ENCODE measurements around the gene BRAF. TPM values are rescaled to one million over a fixed set of nuclear protein-coding genes. Genes with fewer than 3 reads are reported as not detected.
A peak's percentile ranks its signal among the peaks of the same experiment; 100 is the strongest.

Gene BRAF
- total RNA-seq, 4 donors from 2014 or later, result 34.0 to 50.7 (median 36.8) TPM

- no peaks in the 10 kb centered on the region for H3K27me3 ChIP-seq
Measured at GRCh38 chr7:140732416-140732815, 192.3 kb downstream of the BRAF start.

GRCh38 chr7:140726281-140726680 lies 198.4 kb downstream of the BRAF start:
- intact Hi-C loops (cut with DNase I), result no loop called here
- H3K4me3 ChIP-seq, result no peak overlapping the region
- H3K27ac ChIP-seq (replicated peaks in 1 of 4), result no peak overlapping the region
- H3K36me3 ChIP-seq, result peaks cover 0 to 37% (median 11%) of the 10 kb centered on the region in 4 donors
- H3K9me3 ChIP-seq, result no peaks in the 10 kb centered on the region
- TF ChIP-seq EP300 (IDR thresholded peaks at IDR 0.05) (no peak), POLR2AphosphoS5 (IDR thresholded peaks at IDR 0.05) (no peak), POLR2A (IDR thresholded peaks at IDR 0.05; ENCODE audit: low read depth) (no peak), CTCF (IDR thresholded peaks at IDR 0.05) (peak in 1 of 3 experiments; percentile 24)
- H3K4me1 ChIP-seq, result no peaks in the 10 kb centered on the region
- no peak for DNase-seq (ENCODE audit: extremely low spot score)
- H3K27me3 ChIP-seq, result no peaks in the 10 kb centered on the region
- 79% methylated on average over 2 of the region's 2 CpGs for WGBS

More at GRCh38 chr7:140732416-140732815, 192.3 kb downstream of the BRAF start:
- Histone ChIP-seq H3K4me3 (no peak overlapping the region), H3K4me1 (no peaks in the 10 kb centered on the region), H3K36me3 (peaks cover 0 to 52% (median 12%) of the 10 kb centered on the region in 4 donors), H3K27ac (replicated peaks in 1 of 4) (no peak overlapping the region), H3K9me3 (no peaks in the 10 kb centered on the region)
- intact Hi-C loops (cut with DNase I), result no loop called here
- 81% methylated on average over 2 of the region's 2 CpGs for WGBS
- TF ChIP-seq EP300 (IDR thresholded peaks at IDR 0.05), result no peak
- TF ChIP-seq CTCF (IDR thresholded peaks at IDR 0.05), result no peak
- no peak for TF ChIP-seq POLR2AphosphoS5 (IDR thresholded peaks at IDR 0.05)
- no peak for TF ChIP-seq POLR2A (IDR thresholded peaks at IDR 0.05; ENCODE audit: low read depth)
- DNase-seq (ENCODE audit: extremely low spot score), result no peak

GRCh38 chr7:140724706-140725105 lies 200.0 kb downstream of the BRAF start:
- TF ChIP-seq CTCF (IDR thresholded peaks at IDR 0.05) (no peak), POLR2AphosphoS5 (IDR thresholded peaks at IDR 0.05) (no peak), EP300 (IDR thresholded peaks at IDR 0.05) (no peak), POLR2A (IDR thresholded peaks at IDR 0.05; ENCODE audit: low read depth) (no peak)
- Histone ChIP-seq H3K27ac (replicated peaks in 1 of 4) (no peak overlapping the region), H3K4me3 (no peak overlapping the region), H3K27me3 (no peaks in the 10 kb centered on the region), H3K4me1 (no peaks in the 10 kb centered on the region), H3K36me3 (peaks cover 0 to 26% (median 11%) of the 10 kb centered on the region in 4 donors), H3K9me3 (no peaks in the 10 kb centered on the region)
- no peak for DNase-seq (ENCODE audit: extremely low spot score)
- intact Hi-C loops (cut with DNase I), result no loop called here
- 97% methylated on average over 1 of the region's 1 CpG for WGBS

DNA sequence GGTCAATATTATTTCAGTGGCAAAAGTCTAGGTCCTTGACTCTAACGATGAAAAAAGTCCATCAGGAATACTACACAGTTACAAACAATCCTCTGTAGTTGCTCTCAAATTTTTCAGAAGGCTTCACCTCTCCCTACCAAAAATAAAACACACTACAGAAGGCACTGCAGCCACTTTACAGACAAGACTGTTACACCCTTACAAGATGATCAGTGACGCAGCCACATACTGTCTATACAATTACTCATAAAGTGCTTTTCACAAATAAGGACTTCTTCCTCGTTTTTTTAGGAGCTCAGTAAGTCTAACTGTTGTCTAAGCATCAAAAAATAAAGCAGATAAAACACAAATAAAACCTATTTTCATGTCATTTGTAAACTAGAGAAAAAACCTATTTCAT lies 201.2 kb downstream of the BRAF start:
- Histone ChIP-seq H3K27ac (replicated peaks in 1 of 4) (no peak overlapping the region), H3K4me3 (no peak overlapping the region), H3K36me3 (peaks cover 0 to 20% (median 11%) of the 10 kb centered on the region in 4 donors), H3K27me3 (no peaks in the 10 kb centered on the region), H3K4me1 (no peaks in the 10 kb centered on the region), H3K9me3 (no peaks in the 10 kb centered on the region)
- TF ChIP-seq POLR2AphosphoS5 (IDR thresholded peaks at IDR 0.05), result no peak
- TF ChIP-seq EP300 (IDR thresholded peaks at IDR 0.05), result no peak
- no peak for TF ChIP-seq CTCF (IDR thresholded peaks at IDR 0.05)
- TF ChIP-seq POLR2A (IDR thresholded peaks at IDR 0.05; ENCODE audit: low read depth), result no peak
- DNase-seq (ENCODE audit: extremely low spot score), result no peak
- intact Hi-C loops (cut with DNase I), result no loop called here
- 86% methylated on average over 3 of the region's 3 CpGs for WGBS

DNA sequence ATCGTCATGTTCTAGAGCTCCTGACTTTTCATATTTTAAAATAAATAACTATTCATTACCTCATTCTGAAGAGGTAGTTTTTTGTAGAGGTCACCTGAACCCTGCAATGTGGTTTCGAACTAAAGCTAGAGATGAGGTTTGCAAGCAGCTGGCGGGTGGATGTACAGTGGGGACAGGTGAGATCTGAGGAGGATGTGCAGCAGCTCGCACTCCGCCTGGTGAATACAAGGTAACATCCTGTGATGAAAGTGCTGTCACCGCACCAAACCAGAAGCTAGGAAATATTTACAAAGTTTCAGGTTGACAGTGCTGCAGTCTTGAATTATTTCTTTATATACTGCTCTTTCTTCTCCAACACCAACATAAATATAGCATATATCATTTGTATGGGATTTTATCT lies 201.7 kb downstream of the BRAF start:
- H3K4me1 ChIP-seq, result no peaks in the 10 kb centered on the region
- 90% methylated on average over 6 of the region's 6 CpGs for WGBS
- TF ChIP-seq POLR2A (IDR thresholded peaks at IDR 0.05; ENCODE audit: low read depth) (no peak), CTCF (IDR thresholded peaks at IDR 0.05) (no peak), EP300 (IDR thresholded peaks at IDR 0.05) (no peak), POLR2AphosphoS5 (IDR thresholded peaks at IDR 0.05) (no peak)
- DNase-seq (ENCODE audit: extremely low spot score), result no peak
- H3K27me3 ChIP-seq, result no peaks in the 10 kb centered on the region
- no peak overlapping the region for H3K27ac ChIP-seq (replicated peaks in 1 of 4)
- no peaks in the 10 kb centered on the region for H3K9me3 ChIP-seq
- H3K36me3 ChIP-seq, result peaks cover 0 to 20% (median 11%) of the 10 kb centered on the region in 4 donors
- H3K4me3 ChIP-seq, result no peak overlapping the region
- intact Hi-C loops (cut with DNase I), result no loop called here
